DND-41 (cell line): ENCODE measurements around the gene NACC2.

Experiments
- ATAC-seq: fragments of 200-7000 bp; cut with Tn5 transposase; 3 replicates; pipeline ENCODE4 v1.9.1; 2021; ENCODE audit warnings: low read depth; ENCODE audit not compliant: insufficient read depth
- DNase-seq: peaks from one replicate; pipeline ENCODE4 v3.0.0-alpha.2; 2020
- H2AFZ ChIP-seq: 2 replicates; pipeline ENCODE4 v1.6.0; 2012; ENCODE audit warnings: low read depth, low read length
- H3K27ac ChIP-seq: 2 replicates; pipeline ENCODE4 v1.5.1; 2012; ENCODE audit warnings: low read length, inconsistent platforms
- H3K27me3 ChIP-seq: fragments of 200-600 bp; sonication (generic); 2 replicates; pipeline ENCODE4 v1.6.0; 2012; ENCODE audit warnings: low read length, mild to moderate bottlenecking, inconsistent platforms; ENCODE audit not compliant: insufficient read depth, poor library complexity
- H3K36me3 ChIP-seq: 2 replicates; pipeline ENCODE4 v1.5.1; 2012; ENCODE audit warnings: low read length, inconsistent platforms; ENCODE audit not compliant: insufficient read depth
- H3K4me1 ChIP-seq: 2 replicates; pipeline ENCODE4 v1.5.1; 2012; ENCODE audit warnings: mild to moderate bottlenecking, low read length; ENCODE audit not compliant: insufficient read depth
- H3K4me2 ChIP-seq: 2 replicates; pipeline ENCODE4 v1.6.0; 2012; ENCODE audit warnings: mild to moderate bottlenecking, moderate library complexity, low read length, inconsistent platforms; ENCODE audit not compliant: insufficient read depth
- H3K4me3 ChIP-seq, 2 experiments: fragments of 200-600 bp in 1 of 2; shearing (Covaris generic) in 1 of 2; 2 replicates each; pipeline ENCODE4 v1.5.1; 2012 to 2016; ENCODE audit warnings: inconsistent platforms in 2 of 2, low read length in 2 of 2, mild to moderate bottlenecking in 2 of 2, low read depth in 1 of 2, moderate library complexity in 1 of 2
- H3K79me2 ChIP-seq: 2 replicates; pipeline ENCODE4 v1.6.0; 2012; ENCODE audit warnings: low read length, inconsistent platforms; ENCODE audit not compliant: insufficient read depth
- H3K9ac ChIP-seq: 2 replicates; pipeline ENCODE4 v1.6.0; 2012; ENCODE audit warnings: low read depth, mild to moderate bottlenecking, inconsistent platforms, low read length, moderate library complexity
- H3K9me3 ChIP-seq: 2 replicates; pipeline ENCODE4 v1.5.1; 2012; ENCODE audit warnings: low read length, moderate library complexity, mild to moderate bottlenecking, inconsistent platforms; ENCODE audit not compliant: insufficient read depth, severe bottlenecking
- H4K20me1 ChIP-seq: 2 replicates; pipeline ENCODE4 v1.6.0; 2012; ENCODE audit warnings: low read length; ENCODE audit not compliant: insufficient read depth
- CTCF ChIP-seq: IDR thresholded peaks from 2 replicates; pipeline ENCODE4 v1.5.1; 2012; ENCODE audit warnings: borderline replicate concordance, low read length, moderate library complexity, mild to moderate bottlenecking; ENCODE audit not compliant: poor library complexity, severe bottlenecking; ENCODE audit errors: extremely low read depth
- EZH2 ChIP-seq: IDR thresholded peaks from 3 replicates; pipeline ENCODE4 v1.6.1; 2012; ENCODE audit warnings: borderline replicate concordance, low read depth, mild to moderate bottlenecking, moderate library complexity, low read length, inconsistent platforms; ENCODE audit not compliant: severe bottlenecking

The NACC2 gene

GRCh38 chr9:136015656-136016571 lies 79.2 kb downstream of the NACC2 start:
- no peak for DNase-seq
- Histone ChIP-seq H3K36me3 (no peaks in the 10 kb centered on the region), H4K20me1 (no peaks in the 10 kb centered on the region), H2AFZ (no peak overlapping the region), H3K9me3 (no peaks in the 10 kb centered on the region), H3K4me3 (no peak overlapping the region), H3K9ac (no peak overlapping the region), H3K4me2 (no peak overlapping the region), H3K4me1 (no peaks in the 10 kb centered on the region), H3K27ac (no peak overlapping the region), H3K27me3 (no peaks in the 10 kb centered on the region), H3K79me2 (no peaks in the 10 kb centered on the region)
- no peak for TF ChIP-seq EZH2
- no peak for TF ChIP-seq CTCF
- no peak for ATAC-seq

GRCh38 chr9:136014924-136015633 lies 80.0 kb downstream of the NACC2 start:
- no peak for TF ChIP-seq EZH2
- TF ChIP-seq CTCF: no peak
- H3K4me2 ChIP-seq: no peak overlapping the region
- no peaks in the 10 kb centered on the region for H3K36me3 ChIP-seq
- H3K9ac ChIP-seq: no peak overlapping the region
- H3K79me2 ChIP-seq: no peaks in the 10 kb centered on the region
- H3K9me3 ChIP-seq: no peaks in the 10 kb centered on the region
- no peaks in the 10 kb centered on the region for H4K20me1 ChIP-seq
- no peaks in the 10 kb centered on the region for H3K4me1 ChIP-seq
- no peak for DNase-seq
- no peak overlapping the region for H3K4me3 ChIP-seq
- H3K27ac ChIP-seq: no peak overlapping the region
- H3K27me3 ChIP-seq: no peaks in the 10 kb centered on the region
- H2AFZ ChIP-seq: no peak overlapping the region
- no peak for ATAC-seq

- Histone ChIP-seq H3K27me3 (no peaks in the 10 kb centered on the region), H3K4me3 (no peak overlapping the region), H3K4me1 (no peaks in the 10 kb centered on the region), H3K9me3 (no peaks in the 10 kb centered on the region), H2AFZ (no peak overlapping the region), H3K9ac (no peak overlapping the region), H3K4me2 (no peak overlapping the region), H3K79me2 (no peaks in the 10 kb centered on the region), H3K36me3 (no peaks in the 10 kb centered on the region), H4K20me1 (no peaks in the 10 kb centered on the region), H3K27ac (no peak overlapping the region)
- ATAC-seq (no peak), DNase-seq (no peak)
- TF ChIP-seq EZH2 (no peak), CTCF (no peak)
Observed at GRCh38 chr9:136014147-136014923, 80.8 kb downstream of the NACC2 start.
